Fibroblast of villous mesenchyme (primary cell): ENCODE measurements around the gene HOATZ. TPM values are rescaled to one million over a fixed set of nuclear protein-coding genes. Genes with fewer than 3 reads are reported as not detected.

Source experiments
- DNase-seq: peaks from one replicate; pipeline ENCODE4 v3.0.0-alpha.2; 2010; ENCODE audit warnings: low read depth
- H3K4me3 ChIP-seq: 2 replicates; pipeline ENCODE4 v1.5.1; 2011; ENCODE audit warnings: low read depth, mild to moderate bottlenecking, low read length
- total RNA-seq: library from RNA; depleted of rRNA; stranded (reverse); fragments of >200 nt; gene quantifications from 2 replicates; pipeline ENCODE4 v1.2.3, GENCODE V29; 2012
- TF ChIP-seq, protein P1 (sequence below): IDR thresholded peaks from 2 replicates; pipeline ENCODE4 v1.5.1; 2012; ENCODE audit warnings: low read depth, mild to moderate bottlenecking, low read length; ENCODE audit not compliant: insufficient read depth

The HOATZ gene
- total RNA-seq, 1 donor, result not detected

DNA sequence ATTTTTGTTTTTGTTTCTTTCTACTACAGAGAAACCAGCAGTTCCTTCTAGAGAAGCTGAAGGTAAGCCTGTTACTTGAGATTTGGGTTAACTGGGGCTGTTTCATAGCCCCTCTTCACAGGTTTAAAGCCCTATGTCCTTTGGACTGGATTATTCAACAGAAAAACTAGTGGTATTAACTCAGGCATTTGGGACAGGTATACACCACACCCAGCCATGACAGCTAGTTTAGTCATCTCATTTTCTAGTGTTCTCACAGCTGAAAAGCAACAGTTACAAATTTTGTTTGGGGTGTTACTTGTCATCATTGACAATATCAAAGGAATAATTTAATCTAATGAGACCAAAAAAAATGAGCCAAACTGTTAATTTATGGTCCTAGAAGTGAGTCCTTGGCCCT is 40.0 kb downstream of the HOATZ start:
- no peak for DNase-seq
- TF ChIP-seq, protein P1, sequence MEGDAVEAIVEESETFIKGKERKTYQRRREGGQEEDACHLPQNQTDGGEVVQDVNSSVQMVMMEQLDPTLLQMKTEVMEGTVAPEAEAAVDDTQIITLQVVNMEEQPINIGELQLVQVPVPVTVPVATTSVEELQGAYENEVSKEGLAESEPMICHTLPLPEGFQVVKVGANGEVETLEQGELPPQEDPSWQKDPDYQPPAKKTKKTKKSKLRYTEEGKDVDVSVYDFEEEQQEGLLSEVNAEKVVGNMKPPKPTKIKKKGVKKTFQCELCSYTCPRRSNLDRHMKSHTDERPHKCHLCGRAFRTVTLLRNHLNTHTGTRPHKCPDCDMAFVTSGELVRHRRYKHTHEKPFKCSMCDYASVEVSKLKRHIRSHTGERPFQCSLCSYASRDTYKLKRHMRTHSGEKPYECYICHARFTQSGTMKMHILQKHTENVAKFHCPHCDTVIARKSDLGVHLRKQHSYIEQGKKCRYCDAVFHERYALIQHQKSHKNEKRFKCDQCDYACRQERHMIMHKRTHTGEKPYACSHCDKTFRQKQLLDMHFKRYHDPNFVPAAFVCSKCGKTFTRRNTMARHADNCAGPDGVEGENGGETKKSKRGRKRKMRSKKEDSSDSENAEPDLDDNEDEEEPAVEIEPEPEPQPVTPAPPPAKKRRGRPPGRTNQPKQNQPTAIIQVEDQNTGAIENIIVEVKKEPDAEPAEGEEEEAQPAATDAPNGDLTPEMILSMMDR, result no peak
- H3K4me3 ChIP-seq, result no peak overlapping the region

DNA sequence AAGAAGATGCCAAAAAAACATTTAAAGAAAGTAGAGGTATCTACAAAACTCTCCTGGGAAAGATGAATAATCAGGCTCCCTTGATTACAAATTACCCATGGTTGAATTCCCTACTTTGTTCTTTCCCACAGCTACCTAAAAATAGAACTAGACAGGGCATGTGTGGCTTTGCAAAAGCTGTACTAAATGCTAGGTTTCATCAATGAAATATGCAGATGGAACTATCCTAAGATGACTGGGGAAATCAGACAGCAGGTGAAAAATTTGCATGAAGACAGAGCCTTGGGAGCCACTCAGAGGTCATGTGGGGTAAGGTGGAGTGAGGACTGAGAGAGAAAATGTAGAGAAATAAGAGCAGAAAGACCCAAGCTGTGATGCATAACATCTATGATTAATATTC is 40.7 kb downstream of the HOATZ start:
- DNase-seq, result peak; percentile 23
- TF ChIP-seq, protein P1, result no peak
- no peak overlapping the region for H3K4me3 ChIP-seq

DNA sequence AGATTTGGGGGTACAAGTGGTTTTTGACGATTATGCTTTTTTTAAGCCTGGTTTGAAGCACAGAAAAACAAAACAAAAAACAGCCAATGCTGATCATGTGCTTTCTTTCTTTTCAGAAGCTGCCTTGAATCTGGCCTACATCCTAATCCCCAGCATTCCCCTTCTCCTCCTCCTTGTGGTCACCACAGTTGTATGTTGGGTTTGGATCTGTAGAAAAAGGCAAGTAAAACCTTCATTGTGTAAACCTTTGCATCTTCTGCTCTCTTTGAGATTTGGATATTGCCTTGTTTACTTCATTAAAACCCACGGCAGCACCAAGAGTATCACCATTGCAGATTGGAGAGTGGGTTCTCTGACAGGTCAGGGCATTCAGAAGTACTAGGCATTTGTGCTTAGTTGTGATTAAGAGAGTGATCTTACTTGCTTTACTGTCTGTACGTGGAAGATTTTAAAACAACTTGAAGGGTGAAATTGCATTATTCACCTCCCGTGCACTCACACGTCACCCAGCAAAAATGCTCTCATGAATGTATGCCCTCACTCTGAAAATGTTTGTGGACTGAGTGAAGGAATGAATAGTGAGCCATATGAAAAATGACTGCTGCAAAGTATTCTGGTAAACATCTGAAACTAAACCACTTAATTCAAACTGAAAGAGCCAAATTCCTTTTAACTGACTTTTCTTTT is 43.0 kb downstream of the HOATZ start:
- TF ChIP-seq, protein P1, result no peak
- no peak overlapping the region for H3K4me3 ChIP-seq
- DNase-seq, result peak; percentile 89

DNA sequence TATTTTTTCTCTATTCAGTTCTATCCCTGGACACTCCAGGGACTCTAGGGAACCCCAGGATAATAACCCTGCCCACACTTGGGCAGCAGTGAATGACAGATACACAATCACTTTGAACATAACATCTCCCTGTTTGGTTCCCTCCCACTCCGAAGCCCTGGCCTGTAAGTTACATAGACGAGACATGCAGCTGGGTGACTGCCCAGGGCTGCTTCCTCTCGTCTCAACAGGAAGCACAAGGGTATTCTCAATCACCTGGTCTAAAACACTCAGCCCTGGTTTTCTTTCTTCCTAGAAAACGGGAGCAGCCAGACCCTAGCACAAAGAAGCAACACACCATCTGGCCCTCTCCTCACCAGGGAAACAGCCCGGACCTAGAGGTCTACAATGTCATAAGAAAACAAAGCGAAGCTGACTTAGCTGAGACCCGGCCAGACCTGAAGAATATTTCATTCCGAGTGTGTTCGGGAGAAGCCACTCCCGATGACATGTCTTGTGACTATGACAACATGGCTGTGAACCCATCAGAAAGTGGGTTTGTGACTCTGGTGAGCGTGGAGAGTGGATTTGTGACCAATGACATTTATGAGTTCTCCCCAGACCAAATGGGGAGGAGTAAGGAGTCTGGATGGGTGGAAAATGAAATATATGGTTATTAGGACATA is 45.4 kb downstream of the HOATZ start:
- TF ChIP-seq, protein P1, result no peak
- H3K4me3 ChIP-seq, result no peak overlapping the region
- no peak for DNase-seq

DNA sequence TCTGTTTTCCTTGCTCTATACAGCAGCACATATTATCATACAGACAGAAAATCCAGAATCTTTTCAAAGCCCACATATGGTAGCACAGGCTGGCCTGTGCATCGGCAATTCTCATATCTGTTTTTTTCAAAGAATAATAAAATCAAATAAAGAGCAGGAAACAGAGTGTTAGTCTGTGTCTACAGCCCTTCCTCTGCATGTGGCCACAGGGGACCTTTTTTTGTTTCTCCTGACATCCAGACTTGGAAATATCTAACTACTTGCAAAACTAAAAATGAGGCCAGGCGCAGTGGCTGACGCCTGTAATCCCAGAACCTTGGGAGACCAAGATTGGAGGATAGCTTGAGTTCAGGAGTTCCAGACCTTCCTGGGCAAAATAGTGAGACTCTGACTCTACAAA is 46.2 kb downstream of the HOATZ start:
- H3K4me3 ChIP-seq, result no peak overlapping the region
- TF ChIP-seq, protein P1, result no peak
- no peak for DNase-seq

DNA sequence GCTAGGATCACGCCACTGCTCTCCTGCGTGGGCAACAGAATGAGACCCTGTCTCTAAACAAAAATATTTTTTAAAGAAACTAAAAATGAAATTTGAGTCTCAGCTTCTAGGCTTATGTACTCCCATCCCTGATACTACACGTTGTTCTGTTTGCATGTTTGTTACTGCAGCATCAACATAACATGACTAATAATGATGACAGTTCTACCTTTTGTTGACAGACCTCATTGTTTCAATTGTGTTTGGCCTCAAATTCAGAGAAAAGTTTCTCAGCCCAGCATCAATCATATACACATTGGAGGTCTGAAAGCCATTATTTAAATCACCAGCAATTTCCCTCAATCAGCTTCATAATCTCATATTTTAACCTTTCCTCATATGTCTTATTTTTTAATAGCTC is 46.7 kb downstream of the HOATZ start:
- no peak for DNase-seq
- TF ChIP-seq, protein P1, result no peak
- H3K4me3 ChIP-seq, result no peak overlapping the region

DNA sequence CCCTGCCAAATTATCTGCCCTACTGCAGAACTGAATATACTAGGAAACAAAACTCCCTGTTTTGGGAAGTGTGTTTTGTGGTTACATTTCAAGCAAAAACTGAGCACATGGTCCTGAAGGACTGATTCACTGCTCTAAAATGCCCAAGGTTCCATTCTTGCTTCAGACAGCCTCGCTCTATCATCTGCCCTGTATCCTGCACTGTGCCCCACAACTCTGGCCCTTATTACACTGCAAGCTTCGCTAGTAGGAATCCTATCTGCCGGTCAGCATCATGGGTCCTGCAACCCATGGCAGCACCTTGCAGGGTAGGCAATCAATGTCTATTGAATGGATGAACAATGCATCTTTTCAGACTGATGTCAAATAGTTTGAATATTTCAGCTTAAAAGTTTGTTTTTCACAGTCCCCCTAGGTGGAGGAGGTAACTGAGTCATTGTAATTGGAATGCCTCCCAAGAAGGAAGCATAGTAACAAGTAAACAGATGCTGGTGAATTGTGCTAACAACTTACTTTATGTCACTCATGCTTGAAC is 47.3 kb downstream of the HOATZ start:
- DNase-seq, result peak; percentile 59
- TF ChIP-seq, protein P1, result no peak
- H3K4me3 ChIP-seq, result no peak overlapping the region
